CD14-positive monocyte (primary cell): Measurements from ENCODE around the gene NELL1. TPM values are rescaled to one million over a fixed set of nuclear protein-coding genes. Genes with fewer than 3 reads are reported as not detected.

ENCODE experiments used
- DNase-seq, 3 donors: peaks; one replicate each; pipeline ENCODE4 v3.0.0-alpha.2; 2011 to 2022
- H2AFZ ChIP-seq: 2 replicates; pipeline ENCODE4 v1.6.0; 2012; ENCODE audit warnings: mild to moderate bottlenecking, low read depth, low read length, inconsistent platforms; ENCODE audit not compliant: insufficient read depth, poor library complexity, severe bottlenecking
- H3K27ac ChIP-seq, 2 donors: 1 replicate in 1 of 2; 2 replicates in 1 of 2; pipeline ENCODE4 v1.5.1; 2012 to 2013; ENCODE audit warnings: low read length in 2 of 2, control low read depth in 1 of 2, inconsistent platforms in 1 of 2, low read depth in 1 of 2, mild to moderate bottlenecking in 1 of 2
- H3K27me3 ChIP-seq, 2 donors: one replicate each; pipeline versions ENCODE4 v1.6.0 to v1.6.1; 2011 to 2013; ENCODE audit warnings: low read length in 2 of 2; ENCODE audit not compliant: control insufficient read depth in 2 of 2, insufficient read depth in 2 of 2
- H3K36me3 ChIP-seq, 2 donors: replicated peaks in 1 of 2; 1 replicate in 1 of 2; 2 replicates in 1 of 2; pipeline versions ENCODE4 v1.5.1 to v1.6.1; 2012 to 2013; ENCODE audit warnings: low read length in 2 of 2, control low read depth in 1 of 2, inconsistent platforms in 1 of 2, mild to moderate bottlenecking in 1 of 2; ENCODE audit not compliant: insufficient read depth in 2 of 2, control insufficient read depth in 1 of 2
- H3K4me1 ChIP-seq, 2 donors: 1 replicate in 1 of 2; 2 replicates in 1 of 2; pipeline versions ENCODE4 v1.5.1 to v1.6.1; 2012 to 2013; ENCODE audit warnings: low read length in 2 of 2, control low read depth in 1 of 2, inconsistent platforms in 1 of 2, mild to moderate bottlenecking in 1 of 2, moderate library complexity in 1 of 2; ENCODE audit not compliant: insufficient read depth in 2 of 2, control insufficient read depth in 1 of 2
- H3K4me2 ChIP-seq: replicated peaks from 2 replicates; pipeline ENCODE3; 2012; ENCODE audit warnings: low read length, moderate library complexity, mild to moderate bottlenecking; ENCODE audit not compliant: poor library complexity, severe bottlenecking; ENCODE audit errors: extremely low read depth
- H3K4me3 ChIP-seq, 3 experiments: fragments of 200-600 bp in 1 of 3; sonication (generic) in 1 of 3; replicated peaks in 1 of 3; 1 replicate in 2 of 3; 2 replicates in 1 of 3; pipeline ENCODE4 v1.5.1; 2011 to 2013; ENCODE audit warnings: low read length in 3 of 3, mild to moderate bottlenecking in 3 of 3, control low read depth in 2 of 3, low read depth in 2 of 3, inconsistent platforms in 1 of 3, moderate library complexity in 1 of 3
- H3K79me2 ChIP-seq: 2 replicates; pipeline ENCODE4 v1.6.0; 2012; ENCODE audit warnings: mild to moderate bottlenecking, control low read depth, inconsistent platforms, low read length, moderate library complexity; ENCODE audit not compliant: insufficient read depth
- H3K9ac ChIP-seq: 2 replicates; pipeline ENCODE4 v1.6.0; 2017; ENCODE audit warnings: low read length, mild to moderate bottlenecking; ENCODE audit not compliant: insufficient read depth, poor library complexity, severe bottlenecking
- H3K9me3 ChIP-seq, 2 donors: replicated peaks in 1 of 2; 1 replicate in 1 of 2; 2 replicates in 1 of 2; pipeline versions ENCODE4 v1.5.1 to v1.6.1; 2012 to 2013; ENCODE audit warnings: low read length in 2 of 2, control low read depth in 1 of 2; ENCODE audit not compliant: control insufficient read depth in 1 of 2, insufficient read depth in 1 of 2
- H4K20me1 ChIP-seq: 2 replicates; pipeline ENCODE4 v1.6.0; 2012; ENCODE audit warnings: mild to moderate bottlenecking, low read length, control low read depth, moderate library complexity; ENCODE audit not compliant: insufficient read depth
- H3K27ac Mint-ChIP-seq, 7 donors: one replicate each; pipeline ENCODE4 v1.8.0; 2020; ENCODE audit warnings: mild to moderate bottlenecking in 7 of 7, mixed read lengths in 7 of 7, moderate library complexity in 6 of 7, inconsistent platforms in 2 of 7
- H3K27me3 Mint-ChIP-seq, 3 donors: one replicate each; pipeline ENCODE4 v1.8.0; 2021 to 2022; ENCODE audit warnings: low read depth in 3 of 3, mild to moderate bottlenecking in 3 of 3, mixed read lengths in 3 of 3, moderate library complexity in 3 of 3, inconsistent platforms in 1 of 3
- H3K36me3 Mint-ChIP-seq, 2 donors: one replicate each; pipeline ENCODE4 v1.8.0; 2020; ENCODE audit warnings: mixed read lengths in 2 of 2, inconsistent platforms in 1 of 2, mild to moderate bottlenecking in 1 of 2
- H3K4me1 Mint-ChIP-seq: one replicate; pipeline ENCODE4 v1.8.0; 2020; ENCODE audit warnings: mild to moderate bottlenecking, mixed read lengths
- H3K4me3 Mint-ChIP-seq, 2 donors: one replicate each; pipeline ENCODE4 v1.8.0; 2020; ENCODE audit warnings: mild to moderate bottlenecking in 2 of 2, mixed read lengths in 2 of 2, moderate library complexity in 1 of 2
- H3K9me3 Mint-ChIP-seq, 7 donors: one replicate each; pipeline ENCODE4 v1.8.0; 2020 to 2022; ENCODE audit warnings: mixed read lengths in 7 of 7, mild to moderate bottlenecking in 6 of 7, moderate library complexity in 6 of 7, inconsistent platforms in 2 of 7
- CTCF ChIP-seq: fragments of 200-600 bp; IDR thresholded peaks from one replicate; pipeline ENCODE4 v1.8.0; 2022; ENCODE audit warnings: antibody characterized with exemption, mild to moderate bottlenecking
- WGBS: methylation state at CpG from one replicate; pipeline ENCODE4 v1.1.5; 2013; ENCODE audit warnings: missing lambda C conversion rate; ENCODE audit not compliant: insufficient coverage; 5-methylcytosine and 5-hydroxymethylcytosine counted together
- intact Hi-C, 2 donors: fragments of 100-400 bp; cut with micrococcal nuclease; formaldehyde crosslinking; loops; one replicate each; pipeline versions ENCODE4 v1.15.0 to v1.15.1; 2023
- polyA plus RNA-seq, 3 donors: library from polyadenylated mRNA; depleted of rRNA in 1 of 3; unstranded in 2 of 3; stranded (reverse) in 1 of 3; fragments of 300-500 nt in 2 of 3; fragments of >200 nt in 1 of 3; fragmentation: Illumina TruSeq in 2 of 3; gene quantifications; 1 replicate in 2 of 3; 2 replicates in 1 of 3; pipeline ENCODE4 v1.2.3, GENCODE V29; 2012 to 2021

Gene NELL1
- polyA plus RNA-seq, 3 donors = not detected

DNA sequence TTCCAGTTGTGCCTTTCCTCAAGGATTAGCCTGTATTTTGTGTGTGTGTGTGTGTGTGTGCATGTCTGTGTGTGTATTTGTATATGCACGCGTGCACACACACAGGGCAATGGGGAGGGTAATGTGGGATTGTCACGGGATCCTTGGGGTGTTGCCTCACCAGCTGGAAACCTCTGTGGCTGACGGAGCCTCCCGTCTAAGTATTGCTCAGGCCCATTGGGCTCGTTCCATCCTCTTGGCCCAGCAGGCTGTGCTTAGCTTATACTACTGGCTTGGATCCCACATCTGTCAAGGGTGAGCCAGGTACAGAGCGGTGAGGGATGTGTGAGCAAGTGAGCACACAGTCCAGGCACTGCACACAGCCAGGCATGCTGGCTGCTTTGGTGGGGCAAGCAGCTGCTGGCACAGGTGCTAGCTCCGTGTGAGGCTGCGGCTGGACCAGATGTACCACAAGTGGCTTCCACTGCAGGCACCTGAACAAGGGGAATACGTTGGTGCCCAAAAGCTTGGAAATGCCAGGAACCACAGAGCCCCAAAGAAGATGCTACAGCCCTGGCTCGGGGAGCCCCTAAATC lies 462.8 kb downstream of the NELL1 start:
- Mint-ChIP-seq H3K27me3 (no peaks in the 10 kb centered on the region), H3K4me3 (no peak overlapping the region), H3K36me3 (no peaks in the 10 kb centered on the region), H3K4me1 (no peaks in the 10 kb centered on the region), H3K9me3 (peaks cover 0 to 8% (median 1%) of the 10 kb centered on the region in 7 donors), H3K27ac (no peak overlapping the region)
- Histone ChIP-seq H3K4me1 (no peaks in the 10 kb centered on the region), H4K20me1 (no peaks in the 10 kb centered on the region), H3K4me3 (no peak overlapping the region), H3K79me2 (no peaks in the 10 kb centered on the region), H3K9me3 (peaks cover 0 to 6% of the 10 kb centered on the region in 2 donors), H3K4me2 (no peak overlapping the region), H3K9ac (no peak overlapping the region), H2AFZ (no peak overlapping the region), H3K27me3 (no peaks in the 10 kb centered on the region), H3K36me3 (no peaks in the 10 kb centered on the region), H3K27ac (no peak overlapping the region)
- no peak for TF ChIP-seq CTCF
- DNase-seq = no peak
- intact Hi-C loops = no loop called here
- WGBS = 85% methylated on average over 10 of the region's 11 CpGs

- H3K9ac ChIP-seq = no peak overlapping the region
- no peaks in the 10 kb centered on the region for H3K4me1 ChIP-seq
- no peak for TF ChIP-seq CTCF
- Mint-ChIP-seq H3K9me3 (peaks cover 0 to 8% (median 0%) of the 10 kb centered on the region in 7 donors), H3K4me1 (no peaks in the 10 kb centered on the region), H3K27ac (no peak overlapping the region), H3K4me3 (no peak overlapping the region), H3K36me3 (no peaks in the 10 kb centered on the region), H3K27me3 (peaks cover 0 to 2% (median 0%) of the 10 kb centered on the region in 3 donors)
- no peak overlapping the region for H3K4me2 ChIP-seq
- intact Hi-C loops = no loop called here
- no peak overlapping the region for H3K4me3 ChIP-seq
- no peaks in the 10 kb centered on the region for H3K27me3 ChIP-seq
- H4K20me1 ChIP-seq = no peaks in the 10 kb centered on the region
- DNase-seq = no peak
- no peaks in the 10 kb centered on the region for H3K36me3 ChIP-seq
- no peak overlapping the region for H3K27ac ChIP-seq
- H2AFZ ChIP-seq = no peak overlapping the region
- WGBS = 100% methylated on average over 1 of the region's 2 CpGs
- H3K9me3 ChIP-seq = peaks cover 0 to 6% of the 10 kb centered on the region in 2 donors
- no peaks in the 10 kb centered on the region for H3K79me2 ChIP-seq
Observed at GRCh38 chr11:21133244-21133643, 463.9 kb downstream of the NELL1 start.
